Measurements from ENCODE around the gene DERA.
"Not testable (repeated sequence)": the region's sequence is repeated elsewhere in the genome, so short reads cannot be mapped to it uniquely, and the experiment has no call there.

DERA gene

GRCh38 chr12:15963271-15963670, 52.1 kb downstream of the DERA start:
- DNase-seq (ENCODE audit: low read depth, low spot score), result no peak

- no peak for DNase-seq (ENCODE audit: low read depth, low spot score)
Measured at GRCh38 chr12:15966426-15966825, 55.3 kb downstream of the DERA start.

- DNase-seq (ENCODE audit: low read depth, low spot score), result not testable (repeated sequence)
Measured at GRCh38 chr12:15967053-15967452, 55.9 kb downstream of the DERA start.

- DNase-seq (ENCODE audit: low read depth, low spot score), result no peak
Measured at GRCh38 chr12:15971211-15971610, 60.1 kb downstream of the DERA start.

GRCh38 chr12:15972894-15973293, 61.8 kb downstream of the DERA start:
- DNase-seq (ENCODE audit: low read depth, low spot score), result no peak

- no peak for DNase-seq (ENCODE audit: low read depth, low spot score)
Measured at GRCh38 chr12:15977999-15978951, 67.1 kb downstream of the DERA start.

- no peak for DNase-seq (ENCODE audit: low read depth, low spot score)
Measured at GRCh38 chr12:15979096-15980092, 68.3 kb downstream of the DERA start.

GRCh38 chr12:15982071-15982470, 70.9 kb downstream of the DERA start:
- DNase-seq (ENCODE audit: low read depth, low spot score), result no peak

GRCh38 chr12:15982471-15982870, 71.3 kb downstream of the DERA start:
- DNase-seq (ENCODE audit: low read depth, low spot score), result no peak

- DNase-seq (ENCODE audit: low read depth, low spot score), result no peak
Measured at GRCh38 chr12:15982921-15983320, 71.8 kb downstream of the DERA start.

GRCh38 chr12:15984097-15984800, 73.1 kb downstream of the DERA start:
- DNase-seq (ENCODE audit: low read depth, low spot score), result no peak

GRCh38 chr12:15984963-15985362, 73.8 kb downstream of the DERA start:
- DNase-seq (ENCODE audit: low read depth, low spot score), result no peak

GRCh38 chr12:15987696-15988095, 76.6 kb downstream of the DERA start:
- DNase-seq (ENCODE audit: low read depth, low spot score), result no peak

GRCh38 chr12:15988983-15989755, 78.0 kb downstream of the DERA start:
- DNase-seq (ENCODE audit: low read depth, low spot score), result no peak

- no peak for DNase-seq (ENCODE audit: low read depth, low spot score)
Measured at GRCh38 chr12:15995801-15996200, 84.7 kb downstream of the DERA start.

- DNase-seq (ENCODE audit: low read depth, low spot score), result no peak
Measured at GRCh38 chr12:15996254-15996653, 85.1 kb downstream of the DERA start.

GRCh38 chr12:15996948-15997347, 85.8 kb downstream of the DERA start:
- no peak for DNase-seq (ENCODE audit: low read depth, low spot score)

- no peak for DNase-seq (ENCODE audit: low read depth, low spot score)
Measured at GRCh38 chr12:15997910-15998309, 86.8 kb downstream of the DERA start.

- DNase-seq (ENCODE audit: low read depth, low spot score), result no peak
Measured at GRCh38 chr12:16002880-16003279, 91.7 kb downstream of the DERA start.

- DNase-seq (ENCODE audit: low read depth, low spot score), result no peak
Measured at GRCh38 chr12:16003460-16003859, 92.3 kb downstream of the DERA start.

GRCh38 chr12:16006752-16007151, 95.6 kb downstream of the DERA start:
- DNase-seq (ENCODE audit: low read depth, low spot score), result no peak

Data from smooth muscle cell of the brain vasculature (primary cell).